GM19328 (cell line): ENCODE results near the gene COA8.

ENCODE experiments used
- ATAC-seq: cut with Tn5 transposase; IDR thresholded peaks from one replicate; pipeline ENCODE4 v1.9.1; 2021; ENCODE audit warnings: mild to moderate bottlenecking, moderate library complexity; ENCODE audit not compliant: unreplicated experiment

The COA8 gene

GRCh38 chr14:103562429-103563225, at the start of gene COA8, which contains the start of gene BAG5:
Gene COA8 (plus strand): TSS chr14:103562960. CDS start chr14:103563002, 42 bp downstream.
Gene BAG5 (minus strand): TSS chr14:103562657. CDS start chr14:103561164, 1,493 bp downstream.
- peak; percentile 65 for ATAC-seq

GRCh38 chr14:103514596-103515421, 48.0 kb upstream of the COA8 start:
- ATAC-seq: no peak

GRCh38 chr14:103516426-103517173, 46.2 kb upstream of the COA8 start:
- no peak for ATAC-seq

- ATAC-seq: no peak
Measured at GRCh38 chr14:103517174-103517566, 45.6 kb upstream of the COA8 start.

- ATAC-seq: no peak
Measured at GRCh38 chr14:103517721-103518421, 44.9 kb upstream of the COA8 start.

GRCh38 chr14:103518422-103519042, 44.2 kb upstream of the COA8 start:
- no peak for ATAC-seq

GRCh38 chr14:103519043-103519836, 43.5 kb upstream of the COA8 start:
- ATAC-seq: no peak

- no peak for ATAC-seq
Measured at GRCh38 chr14:103519837-103520212, 42.9 kb upstream of the COA8 start.

- no peak for ATAC-seq
Measured at GRCh38 chr14:103520269-103520656, 42.5 kb upstream of the COA8 start.

- no peak for ATAC-seq
Measured at GRCh38 chr14:103520657-103521437, 41.9 kb upstream of the COA8 start.

- no peak for ATAC-seq
Measured at GRCh38 chr14:103521438-103521950, 41.3 kb upstream of the COA8 start.

GRCh38 chr14:103521951-103522563, 40.7 kb upstream of the COA8 start:
- ATAC-seq: no peak

- ATAC-seq: no peak
Measured at GRCh38 chr14:103522649-103523574, 39.8 kb upstream of the COA8 start, which contains the start of gene CKB. Gene CKB (minus strand): TSS chr14:103522830. CDS start chr14:103522493, 337 bp downstream.

- no peak for ATAC-seq
Measured at GRCh38 chr14:103523575-103523954, 39.2 kb upstream of the COA8 start.

- ATAC-seq: no peak
Measured at GRCh38 chr14:103524002-103524935, 38.5 kb upstream of the COA8 start.
